ENCODE data around the gene RD3L.

The RD3L gene

DNA sequence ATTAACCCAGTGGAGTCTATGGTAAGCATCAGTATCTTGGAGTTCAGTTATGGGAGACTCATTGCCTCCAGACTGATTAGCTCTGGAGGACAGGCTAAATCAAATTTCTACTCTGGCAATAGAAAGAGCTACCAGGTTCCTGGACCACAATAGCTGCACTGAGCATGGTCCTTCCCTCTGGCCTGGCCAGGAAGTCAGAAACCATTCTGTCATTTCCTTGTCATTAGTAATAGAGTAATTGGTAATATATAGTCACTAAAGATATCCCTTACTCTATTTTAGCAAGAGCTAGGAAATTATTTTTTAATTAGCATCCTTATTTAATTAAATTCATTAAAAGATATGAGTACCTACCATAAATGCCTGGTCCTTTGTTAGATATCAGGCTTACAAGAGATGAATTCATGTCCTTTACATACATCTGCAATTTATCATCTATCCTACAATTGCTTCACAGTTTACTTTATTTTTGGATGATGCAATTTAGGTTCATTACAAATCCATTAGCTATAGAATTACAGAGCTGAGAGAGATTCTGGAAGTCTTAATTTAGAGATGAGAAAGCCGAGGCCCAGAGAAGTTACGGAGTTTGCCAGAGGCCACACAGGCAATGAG is 37.7 kb downstream of the RD3L start:
- TF ChIP-seq CTCF (IDR thresholded peaks at IDR 0.05; ENCODE audit: borderline replicate concordance, insufficient read depth, low read depth, low read length): no peak
- no peak overlapping the region for H3K4me3 ChIP-seq (ENCODE audit: low read depth, low read length)

DNA sequence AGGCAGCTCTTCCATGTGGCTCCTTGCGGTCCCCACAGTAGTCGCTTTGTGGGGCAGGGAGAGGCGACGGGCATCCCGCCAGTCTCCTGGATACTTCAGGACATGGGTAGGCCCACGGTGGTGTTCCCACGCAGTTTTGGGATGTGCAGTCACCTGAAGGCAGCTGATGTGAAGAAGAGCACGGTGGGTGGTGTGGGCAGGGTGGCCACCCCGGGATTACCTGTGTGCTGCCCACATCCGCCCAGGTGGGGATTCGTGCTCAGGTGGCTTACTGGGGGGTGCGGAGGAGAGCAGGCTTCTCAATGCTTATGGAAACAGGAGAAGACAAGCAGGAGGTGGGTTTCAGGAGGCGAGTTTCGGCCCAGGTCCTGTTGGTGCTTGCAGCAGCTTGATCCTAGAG is 42.5 kb downstream of the RD3L start:
- no peak for TF ChIP-seq CTCF (IDR thresholded peaks at IDR 0.05; ENCODE audit: borderline replicate concordance, insufficient read depth, low read depth, low read length)
- no peak overlapping the region for H3K4me3 ChIP-seq (ENCODE audit: low read depth, low read length)

GRCh38 chr14:103899316-103899715 is 43.0 kb downstream of the RD3L start:
- no peak for TF ChIP-seq CTCF (IDR thresholded peaks at IDR 0.05; ENCODE audit: borderline replicate concordance, insufficient read depth, low read depth, low read length)
- H3K4me3 ChIP-seq (ENCODE audit: low read depth, low read length): no peak overlapping the region

DNA sequence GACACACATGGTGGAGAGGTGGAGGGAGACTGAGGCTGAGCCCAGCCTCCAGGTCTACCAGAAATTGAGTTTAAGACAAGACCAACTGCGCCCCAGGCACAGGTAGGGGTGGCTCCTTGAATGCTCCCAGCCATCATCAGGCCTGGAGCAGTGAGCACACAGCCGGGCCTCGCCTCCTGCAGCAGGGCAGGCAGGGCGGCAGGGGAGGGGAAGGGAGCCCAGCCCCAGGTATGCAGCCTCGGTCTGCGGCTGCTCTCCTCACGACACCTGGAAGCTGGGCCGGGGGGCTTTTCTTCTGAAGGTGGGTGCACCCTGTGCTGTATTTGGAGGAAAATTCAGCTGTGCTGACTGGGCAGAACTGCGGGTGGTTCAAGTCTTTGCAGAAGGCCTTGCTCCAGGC is 43.6 kb downstream of the RD3L start:
- TF ChIP-seq CTCF (IDR thresholded peaks at IDR 0.05; ENCODE audit: borderline replicate concordance, insufficient read depth, low read depth, low read length): no peak

DNA sequence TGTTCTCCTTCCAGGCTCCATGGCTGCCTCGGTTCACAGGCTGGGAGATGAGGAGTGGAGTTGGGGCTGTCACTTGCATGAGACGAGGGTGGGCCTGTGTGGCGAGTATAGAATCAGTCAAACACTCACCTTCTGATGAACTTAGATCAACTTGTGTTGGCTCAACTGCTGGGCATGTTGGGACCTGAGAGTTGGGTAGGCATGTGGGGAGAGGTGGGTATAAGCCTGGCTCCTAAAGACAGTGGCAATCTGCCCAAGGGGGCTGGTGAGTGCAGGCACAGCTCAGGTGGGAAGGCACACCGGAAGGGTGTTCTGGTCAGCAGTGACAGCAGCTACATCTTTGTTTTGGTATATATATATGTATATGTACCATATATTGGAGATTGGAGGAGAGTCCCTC is 44.1 kb downstream of the RD3L start:
- no peak overlapping the region for H3K4me3 ChIP-seq (ENCODE audit: low read depth, low read length)
- no peak for TF ChIP-seq CTCF (IDR thresholded peaks at IDR 0.05; ENCODE audit: borderline replicate concordance, insufficient read depth, low read depth, low read length)

More for the DNA sequence above, 43.6 kb downstream of the RD3L start:
- H3K4me3 ChIP-seq (ENCODE audit: low read depth, low read length): no peak overlapping the region

DNA sequence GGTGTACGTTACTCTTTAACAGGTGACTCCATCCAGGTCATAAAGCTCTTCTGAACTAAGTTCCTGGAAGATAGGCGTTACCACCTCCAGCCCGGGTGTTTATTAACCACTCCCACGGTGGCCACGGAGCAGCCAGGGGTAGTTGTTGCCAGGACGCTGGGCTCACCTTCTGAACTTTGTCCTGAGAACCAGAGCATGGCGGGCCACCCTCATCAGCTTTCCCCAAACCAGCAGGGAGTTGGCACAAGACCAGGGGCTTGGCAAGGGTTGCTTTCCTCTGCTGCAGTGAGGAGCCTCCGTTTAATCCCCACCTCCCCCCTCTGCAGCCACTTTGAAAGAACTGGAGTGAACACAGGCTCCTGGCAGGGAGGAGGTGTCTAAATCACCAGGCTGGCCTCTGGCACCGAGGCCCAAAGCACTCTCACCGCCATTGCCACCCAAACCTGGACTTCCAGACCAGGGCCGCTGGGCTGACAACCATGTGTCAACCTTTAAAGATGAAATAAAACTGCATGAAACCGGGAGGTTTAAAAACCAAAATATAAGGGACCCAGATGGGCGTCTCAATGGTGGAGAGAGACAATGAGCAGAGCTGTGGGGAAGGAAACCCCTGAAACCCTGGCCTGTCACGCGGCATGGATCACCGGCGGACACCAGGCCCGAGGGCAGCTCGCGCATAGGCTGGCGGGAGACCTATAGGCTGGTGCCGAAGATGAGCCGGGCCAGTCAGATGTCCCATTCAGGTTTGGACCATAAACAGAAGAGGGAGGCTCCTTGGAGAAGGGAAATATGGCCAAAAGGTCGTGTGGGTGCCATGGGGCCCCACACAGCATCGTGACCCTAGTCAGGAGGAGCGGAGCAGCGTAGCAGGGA is 45.0 kb downstream of the RD3L start:
- TF ChIP-seq CTCF (IDR thresholded peaks at IDR 0.05; ENCODE audit: borderline replicate concordance, insufficient read depth, low read depth, low read length): no peak
- H3K4me3 ChIP-seq (ENCODE audit: low read depth, low read length): no peak overlapping the region

DNA sequence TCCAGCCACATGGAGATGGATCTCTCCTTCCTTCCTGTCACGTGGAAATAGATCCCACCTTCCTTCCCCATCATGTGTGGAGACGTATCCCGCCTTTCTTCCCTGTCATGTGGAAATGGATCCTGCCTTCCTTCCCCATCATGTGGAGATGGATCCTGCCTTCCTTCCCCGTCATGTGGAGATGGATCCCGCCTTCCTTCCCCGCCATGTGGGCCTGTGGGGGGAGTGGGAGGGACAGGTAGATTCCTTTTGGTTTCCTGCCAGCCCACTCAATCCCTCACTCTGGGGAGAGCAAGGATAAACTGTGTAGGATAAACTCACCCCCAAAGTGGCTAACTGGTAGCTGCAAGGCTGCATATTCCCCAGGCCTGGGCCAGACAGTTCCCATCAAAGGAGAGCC is 45.8 kb downstream of the RD3L start:
- no peak overlapping the region for H3K4me3 ChIP-seq (ENCODE audit: low read depth, low read length)
- no peak for TF ChIP-seq CTCF (IDR thresholded peaks at IDR 0.05; ENCODE audit: borderline replicate concordance, insufficient read depth, low read depth, low read length)

Measured in GM12875 (cell line).